ENCODE measurements around the gene KLK14.

Gene KLK14, protein sequence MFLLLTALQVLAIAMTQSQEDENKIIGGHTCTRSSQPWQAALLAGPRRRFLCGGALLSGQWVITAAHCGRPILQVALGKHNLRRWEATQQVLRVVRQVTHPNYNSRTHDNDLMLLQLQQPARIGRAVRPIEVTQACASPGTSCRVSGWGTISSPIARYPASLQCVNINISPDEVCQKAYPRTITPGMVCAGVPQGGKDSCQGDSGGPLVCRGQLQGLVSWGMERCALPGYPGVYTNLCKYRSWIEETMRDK

DNA sequence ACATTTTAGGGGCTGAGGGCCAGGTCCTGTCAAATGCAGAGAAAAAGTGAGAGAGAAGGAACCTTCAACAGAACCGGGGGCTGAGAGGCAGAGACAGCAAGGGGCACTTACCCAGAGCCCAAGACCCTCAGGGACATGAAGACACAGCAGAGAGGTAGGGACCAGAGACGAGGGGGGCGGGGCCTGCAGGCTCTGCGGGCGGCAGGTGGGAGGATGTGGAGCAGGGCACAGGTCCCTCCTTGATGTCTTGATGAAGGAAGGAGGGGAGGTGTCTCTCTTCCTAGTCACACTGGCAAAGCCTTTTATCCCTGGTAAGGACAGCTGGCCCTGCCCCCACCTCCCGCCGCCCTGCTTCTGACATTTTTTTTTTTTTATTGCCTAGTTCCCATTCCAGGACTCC, at the start of gene KLK14:
Gene KLK14 (minus strand): TSS at position 277 of the 400 bp plus-strand sequence. CDS start 273 bp downstream, at position 4.
- no peak for DNase-seq

DNA sequence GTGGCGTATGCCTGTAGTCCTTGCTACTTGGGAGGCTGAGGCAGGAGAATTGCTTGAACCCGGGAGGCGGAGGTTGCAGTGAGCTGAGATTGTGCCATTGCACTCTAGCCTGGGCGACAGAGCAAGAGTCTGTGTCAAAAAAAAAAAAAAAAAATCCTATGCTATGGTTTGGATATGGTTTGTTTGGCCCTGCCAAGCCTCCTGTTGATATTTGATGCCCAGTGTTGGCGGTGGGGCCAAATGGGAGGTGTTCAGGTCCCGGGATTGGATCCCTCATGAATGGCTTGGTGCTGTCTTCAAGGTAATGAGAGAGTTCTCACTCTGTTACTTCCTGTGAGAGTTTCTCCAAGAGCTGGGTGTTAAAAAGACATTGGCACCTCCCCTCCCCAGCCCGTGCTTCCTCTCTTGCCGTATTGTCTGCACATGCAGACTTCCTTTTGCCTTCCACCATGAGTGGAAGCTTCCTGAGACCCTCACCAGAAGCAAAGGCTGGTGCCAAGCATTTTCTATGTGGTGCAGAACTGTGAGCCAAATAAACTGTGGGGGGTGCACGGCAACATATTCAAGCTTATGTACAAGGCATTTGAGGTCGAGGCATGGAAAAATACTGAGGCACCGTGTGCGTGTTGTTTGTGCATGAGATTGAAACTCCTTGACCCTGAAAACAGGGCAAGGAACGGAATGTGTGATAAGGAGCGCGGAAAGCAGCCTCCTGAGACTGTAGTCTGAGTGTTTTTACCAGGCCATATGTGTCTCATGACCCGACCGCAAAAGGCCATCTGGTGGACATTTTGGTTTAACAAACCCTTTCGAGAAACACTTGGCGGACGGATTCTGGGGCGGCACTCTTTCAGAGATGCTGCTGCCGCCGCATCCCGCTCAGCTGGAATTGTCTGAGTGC, 49.3 kb upstream of the KLK14 start:
- peak; percentile 48 for DNase-seq

DNA sequence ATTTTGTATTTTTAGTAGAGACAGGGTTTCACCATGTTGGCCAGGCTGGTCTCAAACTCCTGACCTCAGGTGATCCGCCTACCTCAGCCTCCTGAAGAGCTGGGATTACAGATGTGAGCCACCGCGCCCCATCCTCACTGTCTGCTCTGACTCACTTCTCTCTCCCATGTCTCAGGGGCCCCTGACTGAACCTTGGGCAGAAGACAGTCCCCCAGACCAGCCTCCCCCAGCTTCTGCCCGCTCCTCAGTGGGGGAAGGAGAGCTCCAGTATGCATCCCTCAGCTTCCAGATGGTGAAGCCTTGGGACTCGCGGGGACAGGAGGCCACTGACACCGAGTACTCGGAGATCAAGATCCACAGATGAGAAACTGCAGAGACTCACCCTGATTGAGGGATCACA, 47.0 kb upstream of the KLK14 start:
- DNase-seq = no peak

DNA sequence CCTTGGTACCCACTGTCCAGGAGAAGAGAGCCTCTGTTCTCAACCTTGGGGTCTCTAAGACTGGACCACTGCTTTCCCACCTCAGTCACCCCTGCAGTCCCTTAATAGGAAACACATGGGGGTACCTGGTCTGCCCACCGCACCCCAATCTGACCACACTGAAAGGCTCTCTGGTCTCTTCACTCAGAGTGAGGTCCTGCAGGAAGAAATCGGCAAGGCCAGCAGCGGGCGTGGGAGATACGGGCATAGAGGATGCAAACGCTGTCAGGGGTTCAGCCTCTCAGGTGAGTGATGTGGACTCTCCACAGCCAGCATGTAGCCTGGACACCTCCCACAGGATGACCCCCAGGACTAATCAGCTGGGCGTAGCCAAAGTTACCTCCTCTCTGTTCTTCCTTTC, 45.5 kb upstream of the KLK14 start:
- no peak for DNase-seq

DNA sequence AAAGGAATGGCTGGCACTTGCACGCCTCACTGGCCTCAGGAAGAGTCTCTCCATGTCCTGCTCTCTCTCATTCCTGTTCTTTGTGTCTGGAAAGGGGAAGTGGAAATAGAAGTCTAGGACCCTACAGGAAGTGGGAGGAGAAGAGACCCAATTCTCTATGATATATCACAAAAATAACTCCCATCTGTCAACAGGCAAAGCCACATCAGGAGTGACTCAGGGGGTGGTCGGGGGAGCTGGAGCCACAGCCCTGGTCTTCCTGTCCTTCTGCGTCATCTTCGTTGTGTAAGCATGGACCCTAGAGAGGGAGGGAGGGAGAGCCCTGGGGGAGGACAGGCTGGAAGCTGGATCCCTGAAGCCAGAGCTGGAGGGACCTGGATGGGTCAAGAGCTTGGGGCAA, 45.1 kb upstream of the KLK14 start:
- no peak for DNase-seq

DNA sequence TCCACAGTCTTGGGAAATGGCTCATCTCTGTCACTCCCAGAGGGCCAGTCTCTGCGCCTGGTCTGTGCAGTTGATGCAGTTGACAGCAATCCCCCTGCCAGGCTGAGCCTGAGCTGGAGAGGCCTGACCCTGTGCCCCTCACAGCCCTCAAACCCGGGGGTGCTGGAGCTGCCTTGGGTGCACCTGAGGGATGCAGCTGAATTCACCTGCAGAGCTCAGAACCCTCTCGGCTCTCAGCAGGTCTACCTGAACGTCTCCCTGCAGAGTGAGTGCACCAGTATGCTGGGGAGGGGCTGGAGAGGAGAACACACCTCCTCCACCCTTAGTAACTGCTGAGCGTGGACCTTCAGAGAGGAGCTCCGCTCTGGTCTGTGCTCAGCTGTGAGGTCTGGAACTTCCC, 44.3 kb upstream of the KLK14 start:
- DNase-seq = no peak

DNA sequence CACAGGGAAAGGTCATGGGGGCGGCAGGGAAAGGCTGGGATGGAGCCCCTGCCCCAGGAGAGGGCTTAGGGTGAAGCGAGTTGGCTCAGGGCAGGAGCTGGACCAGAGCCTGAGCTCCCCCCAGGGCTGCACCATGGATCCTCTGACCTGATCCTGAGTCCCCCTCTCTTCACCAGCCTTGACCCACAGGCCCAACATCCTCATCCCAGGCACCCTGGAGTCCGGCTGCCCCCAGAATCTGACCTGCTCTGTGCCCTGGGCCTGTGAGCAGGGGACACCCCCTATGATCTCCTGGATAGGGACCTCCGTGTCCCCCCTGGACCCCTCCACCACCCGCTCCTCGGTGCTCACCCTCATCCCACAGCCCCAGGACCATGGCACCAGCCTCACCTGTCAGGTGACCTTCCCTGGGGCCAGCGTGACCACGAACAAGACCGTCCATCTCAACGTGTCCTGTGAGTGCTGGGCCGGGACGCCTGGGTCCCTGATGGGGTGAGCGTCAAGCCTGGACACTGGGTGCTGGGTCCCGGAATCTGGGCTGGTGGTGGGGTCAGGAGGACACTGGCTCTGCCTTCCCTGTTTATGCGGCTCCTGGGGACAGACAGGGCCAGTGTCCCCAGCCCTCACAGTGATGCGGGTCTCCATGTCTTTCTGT, 42.9 kb upstream of the KLK14 start:
- DNase-seq = no peak

DNA sequence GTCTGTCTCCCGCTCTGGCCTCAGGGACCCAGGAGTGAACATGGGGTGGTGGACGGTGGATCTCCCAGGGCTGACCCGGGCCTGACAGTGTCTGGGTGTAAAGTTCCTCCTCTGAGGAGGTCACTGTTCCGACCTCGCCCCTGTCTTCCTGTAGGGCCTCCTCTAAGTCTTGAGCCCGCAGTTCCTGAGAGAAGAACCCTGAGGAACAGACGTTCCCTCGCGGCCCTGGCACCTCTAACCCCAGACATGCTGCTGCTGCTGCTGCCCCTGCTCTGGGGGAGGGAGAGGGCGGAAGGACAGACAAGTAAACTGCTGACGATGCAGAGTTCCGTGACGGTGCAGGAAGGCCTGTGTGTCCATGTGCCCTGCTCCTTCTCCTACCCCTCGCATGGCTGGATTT, 42.0 kb upstream of the KLK14 start, which contains the start of gene SIGLEC9:
Gene SIGLEC9 (plus strand): TSS at position 178 of the 400 bp plus-strand sequence. CDS start 69 bp downstream, at position 247.
- no peak for DNase-seq

DNA sequence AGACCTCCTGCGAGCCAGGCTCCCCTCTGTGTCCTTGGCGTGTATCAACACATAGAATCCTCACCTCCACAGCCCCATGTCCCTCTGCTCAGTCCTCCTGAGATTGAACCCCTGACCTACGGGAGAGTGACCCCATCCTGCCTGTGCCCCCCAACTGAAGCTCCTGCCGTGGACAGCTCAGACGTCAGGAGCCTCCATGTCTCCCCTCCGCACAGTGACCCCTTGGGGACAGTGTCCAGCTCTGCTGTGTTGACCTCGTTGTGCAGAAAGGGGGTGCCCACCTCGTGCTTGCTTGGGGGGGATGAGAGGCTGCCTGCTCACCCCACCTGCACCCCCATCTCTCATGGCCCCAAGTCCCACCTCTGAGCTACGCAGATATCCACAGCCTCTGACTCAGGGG, 41.5 kb upstream of the KLK14 start:
- DNase-seq = no peak

DNA sequence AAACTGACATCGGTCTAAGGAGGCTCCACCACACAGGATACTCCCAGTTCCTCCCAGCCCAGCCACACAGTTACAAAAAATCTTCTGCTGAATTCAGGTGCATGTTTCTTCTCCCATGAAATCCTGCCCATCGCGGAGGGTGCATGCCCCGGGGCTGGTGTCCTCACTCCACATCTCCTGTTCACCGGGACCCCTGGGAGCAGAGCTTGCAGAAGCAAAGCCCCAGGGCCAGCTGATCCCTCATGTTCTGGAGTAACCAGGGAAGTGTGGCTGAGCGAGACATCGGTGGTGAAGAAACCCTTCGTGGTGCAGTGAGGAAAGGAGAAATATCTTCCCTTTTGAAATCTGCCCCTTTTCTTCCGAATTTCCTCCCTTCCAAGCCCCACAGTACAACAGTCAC, 41.1 kb upstream of the KLK14 start:
- no peak for DNase-seq

DNA sequence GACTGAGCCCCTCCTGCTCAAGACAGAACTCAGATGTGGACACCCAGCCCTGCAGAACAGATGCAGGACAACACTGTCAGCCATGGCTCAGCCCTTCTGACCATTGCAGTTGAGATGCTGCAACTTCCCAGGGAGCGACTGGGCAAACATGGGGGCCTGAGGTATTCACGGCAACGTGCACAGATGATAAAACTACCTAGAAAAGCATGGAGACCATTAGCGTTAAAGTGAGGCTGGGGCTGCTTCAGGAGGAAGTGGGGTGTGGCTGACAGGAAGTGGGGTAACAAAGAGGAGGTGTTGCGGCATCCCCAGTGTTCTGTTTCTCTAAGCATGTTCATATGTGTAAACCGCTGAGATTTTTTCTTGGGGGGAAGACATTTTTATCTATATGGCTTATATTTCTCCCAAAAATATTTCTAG, 40.7 kb upstream of the KLK14 start:
- DNase-seq = peak; percentile 66

DNA sequence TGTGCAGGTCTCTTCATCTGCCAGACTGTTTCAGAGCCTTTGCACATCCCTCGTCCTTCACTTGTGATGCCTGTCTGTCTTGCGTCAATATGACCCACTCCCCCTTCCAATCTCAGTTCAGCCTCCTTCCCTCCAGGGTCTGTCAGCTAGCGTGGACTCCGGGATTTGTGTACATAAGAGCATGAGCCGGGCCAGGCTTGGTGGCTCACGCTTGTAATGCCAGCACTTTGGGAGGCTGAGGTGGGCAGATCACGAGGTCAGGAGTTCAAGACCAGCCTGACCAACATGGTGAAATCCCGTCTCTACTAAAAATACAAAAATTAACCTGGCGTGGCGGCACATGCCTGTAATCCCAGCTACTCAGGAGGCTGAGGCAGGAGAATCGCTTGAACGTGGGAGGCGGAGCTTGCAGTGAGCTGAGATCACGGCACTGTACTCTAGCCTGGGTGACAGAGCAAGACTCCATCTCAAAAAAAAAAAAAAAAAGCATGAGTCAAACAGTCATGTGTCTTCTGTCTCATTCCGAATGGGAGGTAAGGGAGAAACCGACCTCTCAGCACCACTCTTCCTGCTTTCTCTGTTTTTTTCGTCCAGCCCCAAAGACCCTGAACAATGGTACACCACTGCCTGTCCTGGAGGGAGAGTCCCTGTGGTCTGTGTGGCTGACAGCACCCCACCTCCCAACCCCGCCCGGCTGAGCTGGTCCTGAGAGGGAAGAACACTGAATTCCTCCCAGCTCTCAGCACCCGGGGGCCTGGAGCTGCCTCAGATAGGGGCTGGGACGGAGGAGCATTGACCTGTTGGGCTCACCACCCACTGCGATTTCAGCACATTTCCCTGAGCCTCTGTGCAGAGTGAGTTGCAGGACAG, 39.7 kb upstream of the KLK14 start:
- no peak for DNase-seq

DNA sequence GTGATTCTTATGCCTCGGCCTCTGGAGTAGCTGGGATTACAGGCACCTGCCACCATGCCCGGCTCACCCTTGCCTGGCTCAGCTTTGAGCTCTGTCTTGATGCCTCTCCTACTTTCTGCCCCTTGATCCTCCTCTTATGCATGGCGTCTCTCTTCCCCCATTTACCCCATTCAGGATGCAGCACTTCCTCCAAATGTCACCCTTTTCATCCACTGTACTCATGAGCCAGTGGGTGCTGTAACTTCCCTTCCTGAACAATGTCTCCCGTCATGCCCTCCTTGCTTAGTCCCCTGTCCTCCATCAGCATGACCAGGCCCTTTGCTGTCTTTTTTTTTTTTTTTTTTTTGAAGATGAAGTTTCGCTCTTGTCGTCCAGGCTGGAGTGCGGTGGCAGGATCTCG, 38.6 kb upstream of the KLK14 start:
- no peak for DNase-seq

DNA sequence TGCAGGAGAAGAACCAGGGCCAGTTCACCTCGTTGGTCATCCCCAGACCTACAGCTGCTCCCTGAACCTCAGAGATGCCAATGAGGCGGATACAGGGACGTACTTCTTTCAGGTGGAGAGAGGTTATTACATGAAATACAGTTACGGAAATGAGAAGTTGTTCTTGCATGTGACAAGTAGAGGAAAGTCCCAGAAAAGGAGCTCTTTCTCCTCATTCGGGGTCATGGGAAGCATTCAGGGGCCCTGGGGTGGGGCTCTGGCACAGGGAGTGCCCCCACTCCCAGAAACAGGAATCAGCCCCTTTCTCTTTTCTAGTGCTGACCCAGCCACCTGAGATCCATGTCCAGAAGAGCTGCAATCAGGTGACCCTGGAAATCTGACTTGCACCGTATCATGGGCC, 37.5 kb upstream of the KLK14 start:
- no peak for DNase-seq

DNA sequence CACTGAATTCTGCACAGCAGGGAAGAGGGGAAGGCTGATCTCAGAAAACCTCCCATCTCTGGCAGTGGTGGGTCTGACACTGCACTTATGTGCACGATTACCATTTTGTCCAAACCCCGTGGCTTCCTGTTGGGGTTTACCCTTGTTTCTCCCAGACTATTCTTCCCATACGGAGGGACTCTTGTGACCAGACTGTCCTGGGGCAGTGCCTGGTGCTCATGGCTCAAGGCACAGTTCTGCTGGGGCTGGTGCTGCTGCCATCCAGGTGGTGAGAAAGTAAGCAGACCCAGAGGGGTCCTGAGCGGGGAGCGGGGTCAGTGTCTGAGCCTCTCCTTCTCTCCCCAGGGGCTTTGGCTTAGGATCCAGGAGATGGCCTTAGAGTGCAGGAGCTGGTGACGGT, 36.9 kb upstream of the KLK14 start:
- DNase-seq = no peak

DNA sequence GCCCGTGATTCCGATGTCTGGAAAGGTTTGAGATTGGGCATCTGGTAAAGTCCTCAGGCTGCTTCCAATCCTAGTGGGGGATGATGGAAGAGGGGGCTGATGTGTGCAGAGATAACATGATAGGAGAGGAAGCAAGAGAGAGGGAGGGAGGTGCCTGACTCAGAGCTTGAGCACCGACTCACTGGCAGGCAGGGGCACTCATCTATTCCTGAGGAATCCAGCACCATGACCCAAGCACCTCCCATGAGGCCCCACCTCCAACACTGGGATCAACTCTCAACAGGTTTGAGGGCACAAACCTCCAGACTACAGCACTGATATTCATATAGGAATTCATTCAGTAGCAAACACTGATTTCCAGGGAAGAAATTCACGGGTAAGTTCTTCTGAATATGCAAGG, 36.4 kb upstream of the KLK14 start:
- no peak for DNase-seq

DNA sequence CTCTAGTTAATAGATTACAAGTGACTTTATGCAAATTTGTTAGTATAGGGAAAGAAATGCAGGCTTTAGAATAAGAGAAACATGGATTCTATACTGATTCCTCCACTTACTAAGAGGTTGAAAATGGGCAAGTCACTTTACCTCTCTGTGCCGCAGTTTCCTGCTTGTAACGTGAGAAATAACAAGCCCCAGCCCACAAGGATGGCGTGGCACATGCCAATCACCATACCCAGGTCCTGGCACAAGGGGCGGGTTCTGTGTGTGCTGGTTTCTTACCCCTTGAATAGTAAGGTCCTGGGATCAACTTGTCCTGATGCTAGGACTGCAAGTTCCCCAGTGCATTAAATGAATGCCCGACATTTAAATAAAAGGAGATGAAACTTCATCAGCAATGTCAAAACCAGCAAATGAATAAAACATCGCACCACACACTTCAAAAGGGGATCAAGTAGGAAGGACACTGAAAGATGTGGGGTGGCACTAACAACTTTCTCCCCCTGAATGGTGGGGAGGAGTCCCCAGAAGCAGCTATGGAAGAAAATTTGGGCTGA, 34.1 kb upstream of the KLK14 start:
- DNase-seq = peak; percentile 38

DNA sequence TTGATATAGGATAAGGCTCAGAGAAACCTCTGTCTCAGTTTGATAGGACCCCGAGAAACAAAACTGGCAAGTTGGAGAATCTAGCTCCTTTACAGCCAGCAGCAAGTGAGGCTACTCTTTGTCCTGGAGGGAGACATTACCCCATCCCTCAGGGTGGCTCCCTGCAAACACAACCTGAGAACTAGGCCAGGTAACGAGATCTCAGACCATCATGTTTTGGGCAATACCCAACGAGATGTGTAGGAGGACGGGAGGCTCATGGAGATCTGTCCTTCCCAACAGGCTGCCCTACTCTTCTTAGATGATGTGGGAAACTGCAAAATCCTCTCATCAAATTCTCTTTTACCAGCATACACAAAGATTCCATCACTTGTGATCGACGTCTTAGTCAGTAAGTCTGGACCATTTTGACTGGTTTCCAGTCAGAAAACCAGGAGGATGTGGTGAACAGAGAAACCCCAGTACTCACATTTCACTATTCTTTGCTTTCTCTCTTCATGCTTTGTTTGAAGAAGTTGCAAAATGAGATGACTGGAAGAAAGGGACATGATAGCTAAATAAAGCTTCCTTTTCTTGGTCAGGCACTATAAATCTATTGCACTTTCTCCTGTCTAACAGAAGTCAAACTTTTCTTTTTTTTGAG, 31.5 kb upstream of the KLK14 start:
- DNase-seq = peak; percentile 28

DNA sequence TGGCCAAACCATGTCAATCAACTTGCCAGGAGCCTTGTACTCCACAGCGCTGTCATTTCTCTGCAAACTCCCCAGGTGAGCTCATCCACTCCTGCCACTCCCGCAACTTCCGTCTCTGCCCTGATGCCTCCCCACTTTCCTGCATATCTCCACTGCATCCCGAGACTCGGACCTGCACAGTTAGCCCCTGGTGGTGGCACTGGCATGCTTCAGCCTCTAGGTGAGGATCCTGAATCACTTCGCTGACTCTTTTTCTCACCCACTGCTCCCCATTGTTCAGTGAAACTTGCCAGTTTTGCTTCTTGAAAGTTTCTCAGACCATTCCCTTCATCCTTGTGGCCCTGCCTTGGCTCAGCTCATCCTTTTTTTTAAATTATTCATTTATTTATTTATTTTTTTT, 28.9 kb upstream of the KLK14 start:
- no peak for DNase-seq

DNA sequence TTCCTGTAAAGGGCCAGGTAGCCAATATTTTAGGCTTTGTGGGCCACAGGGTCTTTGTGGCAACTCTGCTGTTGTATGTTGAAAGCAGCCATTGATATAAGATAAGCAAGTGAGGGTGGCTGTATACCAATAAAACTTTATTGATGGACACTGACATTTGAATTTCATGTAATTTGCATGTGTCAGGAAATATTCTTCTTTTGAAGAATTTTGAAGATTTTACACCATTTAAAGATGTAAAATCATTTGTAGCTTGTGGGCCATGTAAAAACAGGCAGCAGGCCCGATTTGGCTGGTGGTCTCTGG, 27.9 kb upstream of the KLK14 start:
- no peak for DNase-seq

DNA sequence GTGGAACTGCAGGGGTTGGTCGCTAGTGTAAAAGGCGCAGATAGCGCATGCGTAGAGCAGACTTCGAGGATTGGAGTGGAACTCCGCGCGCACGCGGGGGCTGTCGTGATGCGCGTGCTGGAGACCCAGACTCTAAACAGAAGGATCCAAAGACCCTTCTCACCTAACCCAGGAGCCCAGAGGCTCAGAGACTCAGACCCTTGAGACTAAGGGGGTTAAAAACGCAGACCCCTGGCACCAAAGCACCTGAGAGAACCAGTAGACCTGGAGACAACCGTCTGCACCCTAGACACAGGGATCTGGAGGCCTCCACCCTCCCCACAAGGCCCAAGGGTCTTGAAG, 26.1 kb upstream of the KLK14 start:
- DNase-seq = no peak

Measured in CD4-positive, alpha-beta T cell treated with Interleukin-10 for 1 hour (primary cell).